RWPE1 (cell line): ENCODE results near the gene BLOC1S5.

Source experiments
- CTCF ChIA-PET: fragments of 350-600 bp; sonication (Branson Sonifier 250); formaldehyde crosslinking; extraction: SDS; loops from one replicate; lab custom pipeline; 2021; lab: Yijun Ruan, JAX
- POLR2A ChIA-PET: fragments of 400-600 bp; formaldehyde crosslinking; extraction: SDS; loops from one replicate; lab custom pipeline; 2020; ENCODE audit warnings: antibody characterized with exemption; ENCODE audit not compliant: low non-redundant PET; lab: Yijun Ruan, JAX
- DNase-seq: peaks from one replicate; pipeline ENCODE4 v3.0.0; 2012; ENCODE audit warnings: low spot score
- H3K27ac ChIP-seq: fragments of 450-650 bp; 2 replicates; pipeline ENCODE4 v1.5.1; 2017
- TF ChIP-seq, protein P1 (sequence below): fragments of 450-650 bp; conservative IDR thresholded peaks from 2 replicates; pipeline ENCODE4 v1.5.1; 2017; ENCODE audit warnings: low read depth, mild to moderate bottlenecking

Gene BLOC1S5

DNA sequence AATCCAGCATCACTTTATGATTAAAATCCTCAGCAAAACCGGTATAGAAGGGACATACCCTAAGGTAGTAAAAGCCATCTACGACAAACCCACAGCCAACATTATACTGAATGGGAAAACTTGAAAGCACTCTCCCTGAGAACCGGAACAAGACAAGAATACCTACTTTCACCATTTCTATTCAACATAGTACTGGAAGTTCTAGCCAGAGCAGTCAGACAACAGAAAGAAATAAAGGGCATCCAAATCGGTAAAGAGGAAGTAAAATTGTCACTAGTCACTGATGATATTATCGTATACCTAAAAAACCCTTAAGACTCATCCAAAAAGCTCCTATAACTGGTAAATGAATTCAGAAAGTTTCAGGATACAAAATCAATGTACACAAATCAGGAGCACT lies 33.3 kb downstream of the BLOC1S5 start:
- TF ChIP-seq, protein P1, sequence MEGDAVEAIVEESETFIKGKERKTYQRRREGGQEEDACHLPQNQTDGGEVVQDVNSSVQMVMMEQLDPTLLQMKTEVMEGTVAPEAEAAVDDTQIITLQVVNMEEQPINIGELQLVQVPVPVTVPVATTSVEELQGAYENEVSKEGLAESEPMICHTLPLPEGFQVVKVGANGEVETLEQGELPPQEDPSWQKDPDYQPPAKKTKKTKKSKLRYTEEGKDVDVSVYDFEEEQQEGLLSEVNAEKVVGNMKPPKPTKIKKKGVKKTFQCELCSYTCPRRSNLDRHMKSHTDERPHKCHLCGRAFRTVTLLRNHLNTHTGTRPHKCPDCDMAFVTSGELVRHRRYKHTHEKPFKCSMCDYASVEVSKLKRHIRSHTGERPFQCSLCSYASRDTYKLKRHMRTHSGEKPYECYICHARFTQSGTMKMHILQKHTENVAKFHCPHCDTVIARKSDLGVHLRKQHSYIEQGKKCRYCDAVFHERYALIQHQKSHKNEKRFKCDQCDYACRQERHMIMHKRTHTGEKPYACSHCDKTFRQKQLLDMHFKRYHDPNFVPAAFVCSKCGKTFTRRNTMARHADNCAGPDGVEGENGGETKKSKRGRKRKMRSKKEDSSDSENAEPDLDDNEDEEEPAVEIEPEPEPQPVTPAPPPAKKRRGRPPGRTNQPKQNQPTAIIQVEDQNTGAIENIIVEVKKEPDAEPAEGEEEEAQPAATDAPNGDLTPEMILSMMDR = no peak
- H3K27ac ChIP-seq = no peak overlapping the region
- ChIA-PET POLR2A (no interaction called here), CTCF (interaction anchor here (0.6 kb wide), 1 partner anchor 11 kb away, joined by 3 read pairs; no protein-coding TSS in a partner anchor)
- DNase-seq = no peak

DNA sequence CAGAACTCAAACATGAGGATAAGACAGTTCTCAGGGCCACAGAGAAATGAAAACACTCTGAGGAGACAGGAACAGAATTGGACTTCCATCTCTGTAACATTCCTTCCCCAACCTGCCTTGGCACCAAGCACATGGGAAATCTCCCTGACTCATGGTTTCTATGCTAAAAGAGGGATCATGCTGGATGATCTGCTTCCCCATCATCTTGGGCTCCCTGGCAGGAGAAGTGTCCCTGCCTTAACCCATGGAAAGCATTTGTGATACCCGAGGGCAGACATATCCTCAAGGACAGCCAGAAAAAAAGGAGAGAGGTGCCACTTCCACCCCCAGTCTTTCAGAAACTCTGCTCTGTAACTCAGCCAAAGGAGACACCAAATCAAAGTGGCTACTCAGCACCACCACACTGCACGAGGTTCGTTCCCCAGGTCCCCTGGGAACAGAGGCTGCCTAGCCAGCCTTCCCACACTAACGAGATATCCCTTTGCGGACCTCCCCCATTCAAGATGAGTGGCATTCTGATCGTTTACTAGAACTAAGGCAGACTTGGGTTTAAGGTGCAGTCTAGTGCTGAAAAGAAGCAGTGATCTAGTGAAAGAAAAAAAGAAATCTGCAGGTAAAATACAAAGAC lies 34.8 kb downstream of the BLOC1S5 start:
- no peak overlapping the region for H3K27ac ChIP-seq
- TF ChIP-seq, protein P1 = no peak
- no peak for DNase-seq
- ChIA-PET POLR2A (no interaction called here), CTCF (no interaction called here)

DNA sequence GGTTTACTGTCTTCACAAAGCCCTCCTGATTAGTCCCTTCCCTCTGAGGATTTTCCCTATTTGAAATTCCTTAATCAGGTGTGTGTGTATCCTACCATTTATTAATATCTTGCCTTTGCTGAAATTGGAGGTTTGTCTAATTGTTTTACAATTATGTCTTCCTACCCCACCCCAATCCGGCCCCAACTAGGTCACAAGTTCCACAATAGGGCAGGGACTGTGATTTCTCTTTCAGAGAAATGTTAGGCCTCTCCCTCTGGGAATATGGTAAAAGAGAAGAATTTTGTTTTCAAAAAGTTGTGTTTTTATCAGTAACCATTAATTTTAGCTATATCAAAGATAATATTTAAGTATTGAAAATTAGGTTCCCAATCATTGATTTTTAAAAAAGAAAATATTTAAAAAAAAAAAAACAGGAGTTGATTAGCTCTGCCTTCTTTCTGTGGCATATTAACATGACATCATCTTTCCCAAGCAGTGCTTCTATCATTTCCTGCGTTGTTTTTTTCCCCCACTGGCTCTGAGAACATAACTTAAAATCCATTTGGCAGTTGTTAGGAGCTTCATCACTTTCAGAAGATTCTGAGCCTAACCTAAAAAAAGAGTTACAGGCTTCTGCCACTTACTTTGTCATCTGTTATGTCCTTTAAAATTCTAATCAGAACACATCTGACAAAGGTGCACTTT lies 36.1 kb downstream of the BLOC1S5 start:
- CTCF ChIA-PET = interaction anchor here (0.6 kb wide), 1 partner anchor 222 kb away, joined by 3 read pairs; no protein-coding TSS in a partner anchor
- POLR2A ChIA-PET = no interaction called here

DNA sequence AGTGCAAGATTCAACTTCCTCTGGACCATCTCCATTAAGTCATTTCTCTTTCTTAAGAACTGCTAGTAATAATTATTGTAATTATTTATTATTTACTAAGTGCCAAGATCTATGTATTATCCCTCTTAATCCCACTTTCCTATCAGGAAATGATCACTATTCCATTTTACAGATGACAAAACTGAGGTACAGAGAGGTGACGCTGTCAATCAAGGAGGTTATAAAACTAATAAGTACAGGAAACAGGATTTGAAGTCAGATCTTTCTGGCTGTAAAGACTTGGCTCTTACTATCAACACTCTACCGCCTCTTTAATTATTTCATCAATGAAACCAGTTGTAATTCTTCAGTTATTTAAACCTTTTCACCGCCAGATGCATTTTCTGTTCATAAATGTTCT lies 37.4 kb downstream of the BLOC1S5 start:
- CTCF ChIA-PET = no interaction called here
- no peak overlapping the region for H3K27ac ChIP-seq
- POLR2A ChIA-PET = no interaction called here
- TF ChIP-seq, protein P1 = no peak
- no peak for DNase-seq

More for the DNA sequence above, 36.1 kb downstream of the BLOC1S5 start:
- DNase-seq = no peak
- no peak overlapping the region for H3K27ac ChIP-seq
- TF ChIP-seq, protein P1 = no peak

DNA sequence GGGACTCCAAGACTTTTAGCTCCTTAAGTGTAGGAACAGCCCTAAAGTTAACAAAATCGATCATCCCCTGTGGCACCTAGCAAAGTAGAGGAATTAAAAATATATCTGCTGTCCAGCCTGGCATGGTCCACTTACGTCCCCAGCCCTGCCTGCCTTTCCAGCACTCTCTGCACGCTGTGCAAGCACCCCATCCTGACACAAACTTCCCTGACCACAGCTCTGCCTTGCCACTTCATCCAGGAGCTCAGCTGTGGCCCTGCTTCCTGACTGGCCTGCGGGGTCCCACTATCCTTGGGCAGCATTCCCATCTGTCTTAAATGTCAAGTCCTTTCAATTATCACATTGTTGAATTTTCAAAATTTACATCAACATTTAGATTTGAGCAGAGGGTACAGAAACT lies 39.0 kb downstream of the BLOC1S5 start:
- DNase-seq = no peak
- POLR2A ChIA-PET = no interaction called here
- CTCF ChIA-PET = no interaction called here
- TF ChIP-seq, protein P1 = no peak
- no peak overlapping the region for H3K27ac ChIP-seq

DNA sequence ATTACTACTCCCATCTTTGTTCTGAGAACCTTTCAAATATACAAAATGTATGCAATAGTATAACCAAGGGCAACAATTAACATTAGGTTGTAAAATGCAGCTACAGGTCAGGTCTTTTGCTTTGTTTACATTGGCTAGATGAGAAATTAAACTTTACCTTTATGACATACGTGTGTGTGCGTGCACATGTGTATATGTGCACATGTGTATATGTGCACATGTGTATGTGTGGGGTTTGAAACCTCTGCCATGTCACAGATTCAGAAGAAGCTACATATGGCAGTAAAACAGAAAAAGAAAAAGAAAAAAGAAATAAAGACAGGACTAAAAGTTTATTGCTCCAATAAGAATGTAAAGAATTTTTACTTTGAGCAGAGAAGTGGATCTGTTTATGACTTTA lies 40.6 kb downstream of the BLOC1S5 start:
- POLR2A ChIA-PET = no interaction called here

More for the DNA sequence above, 40.6 kb downstream of the BLOC1S5 start:
- no peak overlapping the region for H3K27ac ChIP-seq
- DNase-seq = no peak
- TF ChIP-seq, protein P1 = no peak
- CTCF ChIA-PET = interaction anchor here (0.6 kb wide), 1 partner anchor 17 kb away, joined by 3 read pairs; no protein-coding TSS in a partner anchor
